SU-DHL-6 (cell line): ENCODE results near the gene ROR1.

Source experiments
- H2AFZ ChIP-seq: fragments of 200-600 bp; sonication (generic); 2 replicates; pipeline ENCODE4 v1.6.1; 2014; ENCODE audit warnings: low read depth, mild to moderate bottlenecking, moderate library complexity, mixed read lengths, antibody characterized with exemption, low read length; ENCODE audit not compliant: severe bottlenecking
- H3F3A ChIP-seq: fragments of 200-600 bp; shearing (Covaris generic); 2 replicates; pipeline ENCODE4 v1.6.0; 2016; ENCODE audit warnings: antibody characterized with exemption, mild to moderate bottlenecking; ENCODE audit not compliant: insufficient read depth
- H3K27ac ChIP-seq: fragments of 200-600 bp; sonication (generic); 2 replicates; pipeline ENCODE4 v1.5.1; 2016; ENCODE audit warnings: low read depth, mild to moderate bottlenecking, low read length, moderate library complexity, mixed read lengths
- H3K27me3 ChIP-seq: fragments of 200-600 bp; sonication (generic), shearing (Covaris generic); 2 replicates; pipeline ENCODE4 v1.6.0; 2014; ENCODE audit warnings: mild to moderate bottlenecking, low read length
- H3K36me3 ChIP-seq: fragments of 200-600 bp; sonication (generic); 2 replicates; pipeline ENCODE4 v1.6.1; 2014; ENCODE audit warnings: mild to moderate bottlenecking, low read length, mixed read lengths
- H3K4me2 ChIP-seq: fragments of 300-600, 200-600 bp; shearing (Covaris generic), sonication (generic); 2 replicates; pipeline ENCODE4 v1.6.0; 2014; ENCODE audit warnings: low read length, low read depth, mild to moderate bottlenecking; ENCODE audit not compliant: poor library complexity, severe bottlenecking
- H3K4me3 ChIP-seq: fragments of 200-600 bp; sonication (generic); 2 replicates; pipeline ENCODE4 v1.5.1; 2014; ENCODE audit warnings: antibody characterized with exemption, low read length, mild to moderate bottlenecking, mixed read lengths; ENCODE audit not compliant: insufficient read depth, poor library complexity, severe bottlenecking
- H3K79me2 ChIP-seq: fragments of 200-600 bp; sonication (generic); 2 replicates; pipeline ENCODE4 v1.6.1; 2014; ENCODE audit warnings: mild to moderate bottlenecking, low read length, moderate library complexity; ENCODE audit not compliant: insufficient read depth
- H3K9ac ChIP-seq: fragments of 200-600 bp; sonication (generic); 2 replicates; pipeline ENCODE4 v1.7.0; 2014; ENCODE audit warnings: mild to moderate bottlenecking, low read length
- H3K9me2 ChIP-seq: fragments of 200-600 bp; sonication (generic); replicated peaks from 2 replicates; pipeline ENCODE4 v1.6.1; 2014; ENCODE audit warnings: low read length; ENCODE audit not compliant: insufficient read depth
- H3K9me3 ChIP-seq: fragments of 200-600 bp; sonication (generic); 2 replicates; pipeline ENCODE4 v1.6.1; 2014; ENCODE audit warnings: low read length, mixed read lengths; ENCODE audit not compliant: insufficient read depth
- H4K20me1 ChIP-seq: fragments of 200-600 bp; sonication (generic); 2 replicates; pipeline ENCODE4 v1.6.1; 2014; ENCODE audit warnings: low read depth, mild to moderate bottlenecking, antibody characterized with exemption, low read length, moderate library complexity, mixed read lengths
- CTCF ChIP-seq: fragments of 200-600 bp; sonication (generic); IDR thresholded peaks from one replicate; pipeline ENCODE4 v1.5.1; 2017; ENCODE audit warnings: antibody characterized with exemption, mild to moderate bottlenecking, low read length, moderate library complexity; ENCODE audit not compliant: insufficient read depth, poor library complexity, severe bottlenecking
- EZH2phosphoT487 ChIP-seq: fragments of 200-600 bp; sonication (generic), shearing (Covaris generic); conservative IDR thresholded peaks from 2 replicates; pipeline ENCODE4 v1.6.1; 2018; ENCODE audit warnings: mild to moderate bottlenecking, antibody characterized with exemption, low read length, moderate library complexity, mixed read lengths

Gene ROR1

GRCh38 chr1:63795455-63795854 is 21.6 kb downstream of the ROR1 start:
- H3K36me3 ChIP-seq = no peaks in the 10 kb centered on the region
- no peaks in the 10 kb centered on the region for H4K20me1 ChIP-seq
- H3K9me2 ChIP-seq = no peaks in the 10 kb centered on the region
- H2AFZ ChIP-seq = no peak overlapping the region
- no peak overlapping the region for H3K4me3 ChIP-seq
- H3K4me2 ChIP-seq = no peak overlapping the region
- TF ChIP-seq CTCF = no peak
- no peak for TF ChIP-seq EZH2phosphoT487
- no peaks in the 10 kb centered on the region for H3K27me3 ChIP-seq
- H3K79me2 ChIP-seq = no peaks in the 10 kb centered on the region
- H3K9me3 ChIP-seq = no peaks in the 10 kb centered on the region
- no peaks in the 10 kb centered on the region for H3F3A ChIP-seq
- H3K9ac ChIP-seq = no peak overlapping the region
- no peak overlapping the region for H3K27ac ChIP-seq

- no peak for TF ChIP-seq EZH2phosphoT487
- no peak for TF ChIP-seq CTCF
- no peaks in the 10 kb centered on the region for H4K20me1 ChIP-seq
- H3K9ac ChIP-seq = no peak overlapping the region
- no peak overlapping the region for H2AFZ ChIP-seq
- H3K27ac ChIP-seq = no peak overlapping the region
- no peaks in the 10 kb centered on the region for H3K9me3 ChIP-seq
- H3K4me2 ChIP-seq = no peak overlapping the region
- no peaks in the 10 kb centered on the region for H3K27me3 ChIP-seq
- H3F3A ChIP-seq = no peaks in the 10 kb centered on the region
- no peaks in the 10 kb centered on the region for H3K9me2 ChIP-seq
- no peak overlapping the region for H3K4me3 ChIP-seq
- H3K79me2 ChIP-seq = no peaks in the 10 kb centered on the region
- no peaks in the 10 kb centered on the region for H3K36me3 ChIP-seq
Measured at GRCh38 chr1:63797056-63797726, 23.4 kb downstream of the ROR1 start.

- H2AFZ ChIP-seq = no peak overlapping the region
Measured at GRCh38 chr1:63798284-63798683, 24.5 kb downstream of the ROR1 start.

More at GRCh38 chr1:63798284-63798683, 24.5 kb downstream of the ROR1 start:
- no peaks in the 10 kb centered on the region for H4K20me1 ChIP-seq
- no peak overlapping the region for H3K4me3 ChIP-seq
- no peaks in the 10 kb centered on the region for H3F3A ChIP-seq
- no peaks in the 10 kb centered on the region for H3K79me2 ChIP-seq
- no peaks in the 10 kb centered on the region for H3K36me3 ChIP-seq
- H3K9me3 ChIP-seq = no peaks in the 10 kb centered on the region
- TF ChIP-seq EZH2phosphoT487 (no peak), CTCF (no peak)
- H3K9ac ChIP-seq = no peak overlapping the region
- no peak overlapping the region for H3K4me2 ChIP-seq
- no peaks in the 10 kb centered on the region for H3K9me2 ChIP-seq
- H3K27ac ChIP-seq = no peak overlapping the region
- no peaks in the 10 kb centered on the region for H3K27me3 ChIP-seq
